ENCODE data around the gene KDM1A. TPM values are rescaled to one million over a fixed set of nuclear protein-coding genes. Genes with fewer than 3 reads are reported as not detected.
"Not testable (repeated sequence)": the region's sequence is repeated elsewhere in the genome, so short reads cannot be mapped to it uniquely, and the experiment has no call there.

The KDM1A gene
- total RNA-seq, 1 donor from 2014 or later = 155 TPM

- Mint-ChIP-seq H3K27me3 (no peaks in the 10 kb centered on the region), H3K9me3 (peaks cover 7% of the 10 kb centered on the region), H3K4me3 (no peak overlapping the region), H3K4me1 (ENCODE audit: unreplicated experiment) (no peaks in the 10 kb centered on the region), H3K27ac (no peak overlapping the region), H3K36me3 (no peaks in the 10 kb centered on the region)
- no peak for DNase-seq (ENCODE audit: extremely low spot score, unreplicated experiment)
- TF ChIP-seq CTCF (conservative IDR thresholded peaks at IDR 0.05) = no peak
Measured at GRCh38 chr1:22995774-22996173, 23.5 kb upstream of the KDM1A start.

- not testable (repeated sequence) for DNase-seq (ENCODE audit: extremely low spot score, unreplicated experiment); H3K4me1 Mint-ChIP-seq (ENCODE audit: unreplicated experiment); H3K36me3 Mint-ChIP-seq; H3K27me3 Mint-ChIP-seq; H3K27ac Mint-ChIP-seq; H3K4me3 Mint-ChIP-seq; H3K9me3 Mint-ChIP-seq
Measured at GRCh38 chr1:22997528-22997927, 21.7 kb upstream of the KDM1A start.

GRCh38 chr1:23000133-23000532, 19.1 kb upstream of the KDM1A start:
- not testable (repeated sequence) for DNase-seq (ENCODE audit: extremely low spot score, unreplicated experiment)

GRCh38 chr1:23002218-23002617, 17.1 kb upstream of the KDM1A start:
- H3K36me3 Mint-ChIP-seq; H3K4me3 Mint-ChIP-seq; H3K27me3 Mint-ChIP-seq; H3K27ac Mint-ChIP-seq; H3K9me3 Mint-ChIP-seq; DNase-seq (ENCODE audit: extremely low spot score, unreplicated experiment); H3K4me1 Mint-ChIP-seq (ENCODE audit: unreplicated experiment): not testable (repeated sequence)

More at GRCh38 chr1:23000133-23000532, 19.1 kb upstream of the KDM1A start:
- H3K27ac Mint-ChIP-seq; H3K9me3 Mint-ChIP-seq; H3K36me3 Mint-ChIP-seq; H3K27me3 Mint-ChIP-seq; H3K4me3 Mint-ChIP-seq; H3K4me1 Mint-ChIP-seq (ENCODE audit: unreplicated experiment): not testable (repeated sequence)

- Mint-ChIP-seq H3K9me3 (no peaks in the 10 kb centered on the region), H3K27me3 (peaks cover 3% of the 10 kb centered on the region), H3K27ac (no peak overlapping the region), H3K4me3 (no peak overlapping the region), H3K4me1 (ENCODE audit: unreplicated experiment) (no peaks in the 10 kb centered on the region), H3K36me3 (no peaks in the 10 kb centered on the region)
- no peak for DNase-seq (ENCODE audit: extremely low spot score, unreplicated experiment)
- TF ChIP-seq CTCF (conservative IDR thresholded peaks at IDR 0.05) = no peak
Measured at GRCh38 chr1:23004112-23004511, 15.2 kb upstream of the KDM1A start.

GRCh38 chr1:23004769-23005168, 14.5 kb upstream of the KDM1A start:
- not testable (repeated sequence) for H3K27ac Mint-ChIP-seq; H3K27me3 Mint-ChIP-seq; DNase-seq (ENCODE audit: extremely low spot score, unreplicated experiment); H3K36me3 Mint-ChIP-seq; H3K4me3 Mint-ChIP-seq; H3K9me3 Mint-ChIP-seq; H3K4me1 Mint-ChIP-seq (ENCODE audit: unreplicated experiment)

- Mint-ChIP-seq H3K27ac (no peak overlapping the region), H3K9me3 (no peaks in the 10 kb centered on the region)
Measured at GRCh38 chr1:23007106-23007505, 12.2 kb upstream of the KDM1A start.

More at GRCh38 chr1:23007106-23007505, 12.2 kb upstream of the KDM1A start:
- no peak for DNase-seq (ENCODE audit: extremely low spot score, unreplicated experiment)
- no peak overlapping the region for H3K4me3 Mint-ChIP-seq
- peaks cover 3% of the 10 kb centered on the region for H3K27me3 Mint-ChIP-seq
- H3K36me3 Mint-ChIP-seq = no peaks in the 10 kb centered on the region
- no peaks in the 10 kb centered on the region for H3K4me1 Mint-ChIP-seq (ENCODE audit: unreplicated experiment)
- no peak for TF ChIP-seq CTCF (conservative IDR thresholded peaks at IDR 0.05)
